NCI-H1694 treated with DMSO at 0.1 percent for 48 hours (cell line): ENCODE results near the gene ANO2.
"Not testable (repeated sequence)": the region's sequence is repeated elsewhere in the genome, so short reads cannot be mapped to it uniquely, and the experiment has no call there.

Experiments
- DNase-seq: peaks from one replicate; lab custom pipeline; 2025; lab: John Stamatoyannopoulos, UW

ANO2 gene

DNA sequence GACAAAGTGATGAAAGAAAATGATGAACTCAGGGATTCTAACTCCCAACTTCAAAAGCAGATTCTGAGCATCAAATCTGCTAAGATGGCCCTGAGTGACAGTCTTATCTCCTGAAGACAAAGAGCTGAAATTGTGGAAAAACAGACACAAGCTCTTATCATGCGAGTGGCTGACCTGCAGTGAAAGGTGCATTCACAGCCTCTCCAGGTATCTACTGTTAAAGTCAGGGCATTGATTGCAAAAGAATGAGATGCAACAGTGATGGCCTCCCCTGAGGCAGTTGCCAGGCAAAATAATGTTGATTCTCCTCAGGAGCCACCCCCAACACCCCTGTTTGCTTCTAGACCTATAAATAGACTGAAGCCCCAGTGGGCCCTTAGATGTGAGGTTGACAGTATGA, 126.2 kb downstream of the ANO2 start:
- not testable (repeated sequence) for DNase-seq

DNA sequence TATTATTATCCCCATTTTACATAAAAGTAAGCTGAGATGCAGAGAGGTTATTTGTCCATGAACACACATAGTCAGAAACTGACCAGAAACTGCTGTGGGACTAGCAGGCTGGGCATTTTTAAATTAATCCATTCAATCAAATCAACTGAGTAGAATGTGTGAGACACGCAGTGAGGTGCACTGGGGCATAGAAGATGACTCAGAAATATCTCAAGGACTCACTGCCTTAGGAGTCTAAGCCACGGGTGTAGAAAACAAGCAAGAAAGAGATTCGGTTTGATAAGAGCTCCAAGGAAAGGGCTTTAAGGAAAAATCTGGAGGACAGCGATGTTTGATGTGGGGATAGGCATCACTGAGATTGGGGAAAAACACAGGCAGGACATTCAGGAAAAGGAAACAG, 127.8 kb downstream of the ANO2 start:
- DNase-seq = no peak

DNA sequence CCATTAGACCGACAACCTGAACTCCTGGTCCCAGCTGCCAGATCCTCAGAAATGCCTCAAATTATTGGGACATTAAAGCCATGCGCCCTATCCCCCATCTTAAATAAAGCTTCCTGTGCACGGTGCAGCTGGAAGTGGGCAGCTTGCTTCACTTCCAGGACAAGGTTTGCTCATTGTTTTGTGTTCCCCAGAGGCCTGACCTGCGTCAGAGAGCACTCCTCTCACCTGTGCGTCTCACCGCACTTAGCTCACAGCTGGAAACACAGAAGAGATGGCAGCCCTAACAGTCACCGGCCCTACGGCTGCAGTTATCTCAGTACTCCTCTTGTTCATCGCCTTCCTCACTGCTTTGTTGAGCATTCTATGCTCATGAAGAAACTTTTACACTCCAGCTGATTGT, 135.5 kb downstream of the ANO2 start:
- DNase-seq = no peak

DNA sequence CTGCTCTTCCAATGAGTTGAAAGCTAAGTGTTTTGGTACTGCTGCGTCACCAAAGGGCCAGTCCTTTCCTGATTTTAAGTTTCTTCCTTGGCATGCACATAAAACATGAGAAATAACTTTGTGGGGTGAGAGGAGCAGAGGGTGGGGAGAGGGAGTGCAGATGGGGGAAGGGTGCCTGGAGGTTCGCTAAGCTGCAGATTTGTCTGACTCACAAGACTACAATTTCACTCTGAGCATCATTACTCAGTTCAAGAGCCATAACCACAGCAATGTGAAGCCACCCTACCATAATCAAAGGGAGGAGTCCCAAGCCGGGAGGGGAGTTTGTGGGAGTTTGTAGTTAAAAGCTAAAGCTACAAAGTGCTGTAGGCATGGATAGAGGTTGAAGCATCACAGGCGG, 136.1 kb downstream of the ANO2 start:
- DNase-seq = no peak

DNA sequence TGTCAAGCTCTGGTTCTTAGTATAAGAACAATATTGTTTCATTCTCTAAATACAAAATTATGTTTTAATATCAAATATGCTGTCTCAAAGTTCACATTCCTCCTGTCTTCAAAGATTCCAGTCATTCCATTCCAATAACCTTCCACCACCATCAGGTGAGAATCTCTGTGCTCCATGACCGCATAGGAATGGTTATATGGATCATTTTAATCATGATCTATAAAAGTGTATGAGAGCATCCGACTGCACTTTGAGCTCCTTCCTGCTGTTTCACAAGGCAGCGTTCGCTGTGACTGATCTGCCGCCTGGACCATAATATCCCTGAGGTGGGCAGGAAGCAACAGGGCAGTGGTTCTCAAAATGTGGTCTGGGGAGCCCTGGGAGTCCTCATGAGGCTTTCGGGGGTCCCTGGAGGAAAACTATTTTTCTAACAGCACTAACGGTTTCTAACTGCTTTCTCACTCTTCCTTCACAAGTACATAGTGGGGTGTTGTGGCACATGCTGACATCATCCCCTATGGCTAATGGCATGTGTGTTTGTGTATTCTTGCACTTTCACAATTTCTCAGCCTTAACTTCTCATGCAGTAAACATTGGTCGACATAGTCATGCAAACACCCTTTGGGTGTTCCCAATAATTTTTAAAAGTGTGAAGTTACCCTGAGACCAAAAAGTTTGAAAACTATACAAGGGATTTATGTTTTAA, 137.4 kb downstream of the ANO2 start:
- DNase-seq = no peak

DNA sequence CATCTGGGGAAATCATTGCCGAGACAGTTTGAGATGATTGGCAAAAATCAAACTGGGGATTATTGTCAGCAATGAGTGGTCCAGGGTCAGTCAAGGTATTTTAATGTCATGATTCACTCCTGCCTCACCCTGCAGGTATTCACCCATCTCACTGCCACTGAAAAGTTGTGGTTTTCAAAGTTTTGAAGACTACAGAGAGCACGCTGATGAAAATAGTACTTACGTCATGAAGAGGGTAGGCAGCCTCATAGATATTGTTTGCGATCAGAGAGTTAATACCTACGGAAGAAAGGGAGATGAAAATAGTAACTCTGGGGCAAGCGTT, 138.0 kb downstream of the ANO2 start:
- no peak for DNase-seq

DNA sequence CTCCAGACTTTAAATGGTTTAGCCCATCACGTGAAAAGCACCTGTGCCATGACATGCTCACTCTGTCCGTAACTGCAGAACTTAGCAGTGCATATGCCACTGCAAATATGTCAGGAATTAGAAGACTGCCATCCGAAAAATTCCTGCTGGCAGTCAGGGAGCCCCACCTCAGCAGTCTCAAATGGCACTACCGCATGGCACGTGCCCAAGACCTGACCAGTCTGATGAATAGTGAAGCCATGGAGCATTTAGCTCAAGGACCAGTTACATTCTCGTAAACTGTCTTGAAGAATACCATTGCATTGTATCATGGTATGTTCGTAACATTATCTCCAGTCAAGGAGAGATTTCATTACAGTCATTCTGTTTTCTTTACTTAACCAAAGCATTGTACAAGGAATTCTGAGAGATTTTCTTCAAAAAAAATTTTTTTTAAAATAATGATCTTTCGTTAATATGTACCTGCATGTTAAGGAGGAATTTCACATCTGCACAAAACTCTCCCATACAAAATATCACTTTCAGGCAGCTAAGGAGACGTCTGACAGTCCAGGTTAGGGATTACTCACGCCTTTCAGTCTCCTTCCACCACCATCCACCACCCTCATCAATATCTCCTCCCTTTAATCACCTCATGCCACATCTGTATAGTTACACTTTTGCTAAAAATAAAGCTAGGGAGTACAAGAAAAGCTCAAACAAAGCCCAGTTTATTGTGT, 138.5 kb downstream of the ANO2 start:
- DNase-seq = no peak

DNA sequence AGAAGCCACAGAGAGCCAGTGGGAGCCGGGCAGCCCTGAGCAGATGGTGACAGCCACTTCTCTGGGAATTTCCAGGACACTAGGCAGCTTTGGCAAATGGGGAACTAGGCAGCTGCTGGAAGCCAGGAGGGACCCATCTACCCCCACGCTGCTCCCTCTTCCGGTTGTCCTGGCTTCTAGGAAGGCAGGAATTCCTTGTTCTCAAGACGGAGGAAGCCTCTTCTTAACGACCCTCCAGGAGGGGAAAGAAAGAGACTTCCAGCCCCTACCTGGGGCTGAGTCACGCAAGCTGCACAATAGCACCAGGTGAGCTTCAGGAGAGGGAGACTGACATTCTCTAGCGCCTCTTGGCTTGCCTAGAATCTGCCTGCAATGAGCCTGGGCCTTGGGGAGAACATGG, 141.5 kb downstream of the ANO2 start:
- DNase-seq = no peak

DNA sequence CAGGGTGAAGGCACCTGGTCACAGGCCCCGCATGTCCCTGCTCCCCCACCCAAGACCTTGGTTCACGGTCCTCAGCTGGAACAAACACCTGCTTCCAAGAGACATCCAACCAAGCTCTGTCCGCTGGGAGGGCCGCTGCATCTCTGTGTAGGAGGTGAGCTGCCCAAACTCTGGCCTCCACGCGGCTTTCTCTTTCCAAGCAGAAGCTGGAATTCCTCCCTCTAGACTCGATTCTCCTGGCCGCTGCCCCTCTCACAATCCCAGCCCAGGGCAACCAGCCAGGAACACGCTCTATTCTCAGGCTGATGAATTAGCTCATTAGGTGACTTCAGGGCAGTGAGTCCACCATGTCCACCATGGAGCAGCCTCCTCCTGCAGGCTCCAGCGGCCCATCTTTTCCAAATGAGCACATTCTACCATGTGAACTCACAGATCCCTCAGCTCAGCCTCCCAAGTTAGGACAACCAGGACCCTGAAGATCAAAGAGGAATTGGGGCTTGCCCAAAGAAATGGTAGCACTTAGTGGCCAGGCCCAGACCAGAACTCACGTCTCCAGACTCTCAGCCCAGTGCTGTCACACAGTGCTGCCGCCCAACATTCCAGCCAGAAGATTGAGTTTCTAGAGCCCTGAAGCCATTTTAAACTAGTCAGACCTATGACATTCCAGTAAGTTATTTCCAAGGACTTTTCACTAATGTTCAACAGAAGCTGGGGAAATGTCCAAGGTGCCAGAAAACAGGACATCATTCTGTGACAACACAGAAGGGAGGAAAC, 146.6 kb downstream of the ANO2 start:
- DNase-seq = no peak

DNA sequence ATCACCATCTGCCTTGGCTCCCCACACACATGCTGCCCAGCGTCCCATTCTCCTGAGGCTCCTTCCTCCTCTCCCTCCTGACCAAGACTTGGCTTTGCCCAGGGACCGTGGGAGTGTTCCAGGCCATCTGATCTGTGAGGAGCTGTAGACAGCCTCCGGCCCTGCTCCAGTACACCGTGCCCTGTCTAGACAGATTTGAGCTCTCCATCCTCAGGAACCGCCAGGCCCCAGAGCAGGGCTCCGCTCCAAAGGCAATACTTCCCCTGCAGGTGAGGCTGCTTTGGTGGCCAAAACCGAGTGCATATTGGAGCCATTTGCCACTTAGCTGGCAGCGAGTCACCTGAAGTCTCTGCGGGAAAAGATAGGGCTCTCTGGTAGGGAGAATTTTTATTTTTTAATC, 147.4 kb downstream of the ANO2 start:
- no peak for DNase-seq

DNA sequence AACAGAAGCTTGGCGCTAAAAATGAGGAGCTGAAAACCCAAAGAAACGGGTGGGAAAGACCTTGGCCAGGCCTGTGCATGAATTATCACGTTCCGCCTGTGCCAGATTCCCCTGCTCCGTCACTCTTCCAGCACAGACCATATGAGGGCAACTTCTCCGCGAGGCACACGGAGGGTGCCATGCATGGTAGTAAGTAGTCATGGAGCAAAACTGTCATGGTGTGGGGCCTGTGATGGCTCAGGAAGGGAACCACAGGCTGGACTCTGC, 148.2 kb downstream of the ANO2 start:
- no peak for DNase-seq

DNA sequence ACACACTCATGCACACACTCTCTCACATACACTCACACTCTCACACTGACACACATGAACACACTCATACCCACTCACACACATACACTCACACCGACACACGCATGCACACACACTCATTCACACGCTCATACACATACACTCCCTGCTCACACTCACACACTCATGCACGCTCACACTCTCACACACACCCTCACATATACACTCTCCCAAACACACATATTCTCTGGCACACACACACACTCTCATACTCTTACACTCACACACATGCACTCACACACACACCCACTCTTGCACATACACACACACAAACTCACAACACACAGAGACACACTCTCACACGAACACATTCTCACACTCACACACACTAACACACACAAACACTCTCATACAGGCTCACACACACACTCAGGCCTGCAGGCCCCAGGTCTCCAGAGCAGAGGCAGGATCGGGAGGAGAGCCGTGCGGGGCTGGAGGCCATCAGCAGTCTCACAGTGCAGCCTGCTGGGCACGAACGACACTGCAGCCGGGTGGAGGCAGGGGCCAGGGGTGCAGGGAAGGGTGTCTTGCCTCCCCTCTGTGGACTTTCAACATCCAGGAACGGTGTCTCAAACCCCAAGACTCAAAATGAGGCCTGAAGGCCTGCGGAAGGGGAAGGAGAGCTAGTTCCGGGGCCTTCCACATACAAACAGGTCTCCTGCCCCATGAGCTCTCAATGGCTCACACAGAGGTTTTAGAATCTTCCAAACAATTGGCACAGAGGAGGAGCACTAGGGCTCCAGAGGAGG, 148.7 kb downstream of the ANO2 start:
- no peak for DNase-seq

DNA sequence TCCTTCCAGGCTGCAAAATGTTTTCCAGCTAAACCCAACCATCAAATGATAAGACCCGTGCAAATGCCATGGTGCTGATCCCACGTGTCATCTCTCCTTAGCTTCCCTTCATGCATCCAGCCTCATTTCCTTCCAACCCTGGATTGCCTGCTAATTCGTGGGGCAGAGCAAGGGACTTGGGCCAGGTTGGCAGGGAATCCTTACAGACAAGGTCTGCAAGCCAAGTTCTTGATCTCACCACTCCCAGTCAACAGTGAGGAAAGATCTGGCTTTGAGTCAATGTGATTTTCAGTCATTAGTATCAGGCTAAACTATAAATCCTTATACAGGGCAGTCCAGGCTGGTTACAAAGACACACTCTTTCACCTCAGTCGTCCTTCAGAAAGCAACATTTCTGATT, 150.9 kb downstream of the ANO2 start:
- DNase-seq = no peak

DNA sequence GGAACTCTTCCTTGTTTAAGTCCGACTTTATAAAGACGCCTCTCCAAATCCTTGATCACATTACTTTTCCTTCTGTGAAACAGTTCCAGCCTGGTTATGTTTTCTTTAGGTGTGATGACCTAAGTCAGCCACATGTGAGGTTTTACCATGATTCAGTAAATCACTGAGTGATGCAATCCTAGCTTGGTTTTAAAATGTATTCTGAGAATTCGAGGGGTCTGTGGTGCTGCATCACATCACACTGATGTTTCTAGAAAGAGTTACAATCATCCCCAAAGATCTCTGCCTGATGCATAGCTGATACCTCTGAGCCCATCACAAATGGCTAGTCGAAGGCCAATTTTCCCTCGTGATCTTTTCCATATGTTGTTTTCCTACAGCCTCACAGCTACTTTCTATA, 152.7 kb downstream of the ANO2 start:
- DNase-seq = no peak

DNA sequence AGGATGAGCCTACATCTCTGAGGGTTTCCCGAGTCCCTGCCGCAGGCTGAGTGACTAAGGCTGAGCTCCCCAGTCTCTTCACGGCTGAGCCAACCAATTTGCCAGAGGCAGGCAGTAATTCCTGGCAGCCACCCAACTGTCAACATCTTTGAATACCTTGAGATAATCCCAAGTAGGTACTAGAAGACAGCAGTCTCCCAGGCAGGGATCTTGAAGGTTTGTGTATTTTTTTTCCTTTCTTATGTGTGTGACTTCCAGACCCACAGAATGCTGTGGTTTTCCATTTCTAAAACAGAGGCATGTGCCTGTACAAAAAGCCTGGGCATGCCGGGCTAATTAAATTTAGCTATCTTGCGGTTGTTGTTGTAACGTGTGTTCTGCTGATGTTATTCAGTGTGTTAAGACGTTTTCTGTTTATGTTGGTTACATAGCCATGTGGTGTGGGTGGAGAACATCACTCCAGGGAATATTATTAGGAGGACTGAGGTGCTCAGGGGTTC, 155.5 kb downstream of the ANO2 start:
- no peak for DNase-seq

DNA sequence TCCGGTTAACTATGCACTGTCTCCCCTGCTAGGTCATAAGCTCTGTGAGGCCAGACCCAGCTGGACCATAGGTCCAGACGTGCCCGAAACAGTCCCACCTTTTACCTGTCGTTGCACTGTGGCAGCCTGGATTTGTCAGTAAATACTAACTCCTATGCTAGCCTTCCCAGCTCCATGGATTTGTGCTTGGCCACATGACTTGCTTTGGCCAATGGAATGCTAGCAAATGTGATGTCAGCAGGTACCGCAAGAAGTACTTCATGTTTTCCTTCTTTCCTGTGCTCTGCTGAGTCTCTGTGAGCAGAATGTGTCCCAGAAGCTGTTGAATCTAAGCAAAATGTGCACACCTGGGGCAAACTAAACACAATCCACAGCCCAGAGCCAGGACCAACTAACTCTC, 157.2 kb downstream of the ANO2 start:
- no peak for DNase-seq

DNA sequence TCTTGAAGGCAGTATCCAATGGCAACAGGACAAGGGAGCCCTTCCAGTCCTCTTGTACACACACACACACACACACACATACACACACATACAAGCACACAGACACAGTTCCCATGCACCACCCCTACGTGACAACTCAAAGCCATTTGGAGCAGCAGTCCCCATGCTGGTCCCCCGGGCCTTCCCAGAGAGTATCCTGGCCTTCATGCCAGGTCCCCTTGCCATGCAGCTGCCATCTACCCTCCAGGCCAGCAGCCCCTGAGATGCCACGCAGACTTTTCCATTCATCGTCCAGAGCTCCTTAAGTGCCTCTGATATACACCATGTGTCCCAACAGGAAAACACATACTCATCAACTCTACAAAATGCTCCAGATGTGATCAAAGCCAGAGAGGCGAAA, 159.5 kb downstream of the ANO2 start:
- no peak for DNase-seq

DNA sequence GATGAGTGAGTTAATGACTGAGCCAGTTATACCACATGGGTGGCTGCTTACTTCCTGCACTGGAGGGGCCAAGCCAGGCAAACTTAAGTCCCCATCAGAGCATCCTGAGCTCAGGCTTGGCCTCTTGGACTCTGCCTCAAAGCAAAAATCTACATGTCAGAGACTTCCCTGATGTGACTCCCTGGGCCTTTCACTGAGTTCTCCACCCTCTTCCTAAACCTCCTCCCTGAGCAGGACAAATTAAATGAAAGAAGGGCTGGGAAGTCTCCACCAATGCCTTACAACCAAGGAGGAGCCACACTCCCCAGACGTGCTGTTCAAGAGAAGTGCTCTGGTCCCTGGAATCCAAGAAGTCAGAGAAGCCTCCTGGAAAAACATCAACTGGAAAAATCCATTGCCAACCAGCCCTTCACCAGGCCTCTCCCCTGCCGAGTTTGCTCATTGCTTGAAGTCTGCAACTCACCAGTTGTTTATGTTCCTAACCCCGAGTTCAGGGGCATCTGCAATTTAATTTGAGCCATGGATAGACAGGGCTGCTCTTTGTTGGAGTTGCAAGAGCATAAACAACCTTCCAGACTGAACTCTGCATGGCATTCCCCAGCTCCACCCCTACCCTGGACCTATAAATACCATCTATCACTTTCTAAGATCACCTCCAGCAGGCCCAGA, 160.5 kb downstream of the ANO2 start:
- DNase-seq = no peak

DNA sequence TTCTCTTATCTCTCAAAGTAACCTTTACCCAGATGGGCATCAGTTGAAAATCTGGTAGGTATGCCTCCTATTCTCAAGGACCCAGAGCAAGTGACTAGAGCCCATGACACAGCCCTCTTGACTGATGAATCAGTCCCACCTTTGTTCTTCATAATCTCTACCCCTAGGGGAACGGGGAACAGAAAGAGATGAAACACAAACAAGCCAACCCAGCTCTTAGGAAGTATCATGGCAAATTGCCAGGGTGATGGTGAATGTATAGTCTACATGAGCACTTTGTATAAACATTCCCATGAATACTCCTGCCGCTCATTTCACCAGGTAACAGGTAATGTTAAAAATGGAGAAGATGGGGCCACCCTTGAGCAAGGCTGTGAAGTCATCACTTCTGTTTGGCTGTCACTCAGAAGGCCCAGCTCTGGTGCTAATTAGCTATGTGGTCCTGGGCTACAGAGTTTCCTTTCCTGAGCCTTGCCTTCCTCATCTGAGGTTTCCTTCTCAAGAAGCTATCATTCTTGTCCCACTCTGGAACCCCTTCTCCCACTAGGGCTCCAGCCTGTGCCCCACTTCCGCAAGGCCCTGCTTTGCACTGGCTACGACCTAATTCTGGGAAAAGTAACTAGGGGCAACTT, 161.7 kb downstream of the ANO2 start:
- no peak for DNase-seq

DNA sequence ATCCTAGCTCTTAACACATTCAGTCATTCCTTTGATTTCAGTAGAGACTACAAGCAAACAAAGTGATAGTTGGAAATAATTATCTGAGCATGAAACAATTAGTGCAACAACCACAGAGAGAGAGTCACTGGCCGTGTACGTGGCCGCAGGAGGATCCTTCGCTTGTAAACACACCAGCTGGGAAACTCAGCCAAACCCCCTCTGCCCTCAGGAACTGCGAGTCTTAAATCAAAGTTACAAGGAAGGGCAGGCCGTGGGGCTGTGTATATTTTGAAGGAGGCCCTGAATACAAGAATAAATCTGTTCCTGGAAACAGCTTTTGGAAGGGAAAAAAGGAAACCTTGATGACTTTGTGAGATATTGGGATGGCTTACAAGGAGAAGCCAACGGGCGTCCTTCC, 164.5 kb downstream of the ANO2 start:
- no peak for DNase-seq

DNA sequence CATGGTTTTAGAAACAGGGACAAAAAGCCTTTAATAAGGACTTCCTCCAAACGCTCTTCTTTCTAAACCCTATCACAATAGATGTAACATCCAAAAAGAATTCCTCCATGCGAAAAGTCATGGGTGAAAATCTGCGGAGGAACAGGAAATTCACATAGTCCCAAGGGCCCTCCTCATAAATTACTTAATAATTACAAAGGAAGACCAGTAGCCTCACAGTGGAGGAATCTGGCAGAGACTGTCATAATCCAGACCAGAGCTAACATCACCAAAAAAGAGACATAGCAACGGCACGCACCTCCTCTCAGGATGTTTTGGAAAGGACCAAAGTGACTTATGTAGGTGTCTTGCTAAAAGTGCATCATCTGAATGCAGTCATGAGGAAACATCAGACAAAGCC, 165.7 kb downstream of the ANO2 start:
- no peak for DNase-seq

DNA sequence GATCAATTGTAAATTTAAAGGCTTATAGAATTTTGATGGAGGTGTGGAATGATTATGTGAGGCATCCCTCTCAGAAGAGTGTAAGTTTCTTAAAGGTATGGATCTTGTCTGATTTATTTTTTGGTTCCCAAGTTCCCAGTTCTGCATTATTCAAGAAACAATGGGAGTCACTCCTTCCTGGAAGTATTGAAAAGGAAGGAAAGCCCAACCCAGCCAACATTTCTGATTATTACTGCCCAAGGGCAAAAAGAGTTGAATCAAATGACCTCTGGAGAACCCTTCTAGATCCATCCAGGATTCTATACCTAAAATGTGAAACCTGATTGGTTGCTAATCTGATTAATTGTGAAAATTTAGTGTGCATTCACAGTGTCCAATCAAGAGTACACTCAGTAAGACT, 166.2 kb downstream of the ANO2 start:
- DNase-seq = no peak
